NCI-H128 (cell line): ENCODE results near the gene UCHL5.
"Not testable (repeated sequence)": the region's sequence is repeated elsewhere in the genome, so short reads cannot be mapped to it uniquely, and the experiment has no call there.

ENCODE experiments used
- DNase-seq: peaks from one replicate; lab custom pipeline; 2025; ENCODE audit not compliant: unreplicated experiment; lab: John Stamatoyannopoulos, UW

Gene UCHL5

DNA sequence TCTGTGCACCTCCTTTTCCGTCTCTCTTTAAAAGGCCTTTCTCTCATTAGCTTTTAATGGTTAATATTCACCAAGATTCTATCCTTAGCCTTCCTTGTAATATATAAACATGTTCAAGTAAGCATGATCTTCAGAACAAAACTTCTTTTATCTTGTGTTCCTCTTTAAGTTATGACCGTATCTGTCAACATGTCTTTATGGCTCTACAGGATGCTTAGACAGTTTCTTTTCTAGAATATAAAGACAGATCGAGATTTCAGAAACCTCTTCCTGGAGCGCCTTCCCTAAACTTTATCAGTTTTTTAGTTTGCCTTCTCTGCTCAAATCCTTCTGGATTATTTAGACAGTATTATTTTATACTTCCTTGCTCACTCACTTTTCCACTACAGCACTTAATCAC lies 7.4 kb upstream of the UCHL5 start:
- DNase-seq = no peak

DNA sequence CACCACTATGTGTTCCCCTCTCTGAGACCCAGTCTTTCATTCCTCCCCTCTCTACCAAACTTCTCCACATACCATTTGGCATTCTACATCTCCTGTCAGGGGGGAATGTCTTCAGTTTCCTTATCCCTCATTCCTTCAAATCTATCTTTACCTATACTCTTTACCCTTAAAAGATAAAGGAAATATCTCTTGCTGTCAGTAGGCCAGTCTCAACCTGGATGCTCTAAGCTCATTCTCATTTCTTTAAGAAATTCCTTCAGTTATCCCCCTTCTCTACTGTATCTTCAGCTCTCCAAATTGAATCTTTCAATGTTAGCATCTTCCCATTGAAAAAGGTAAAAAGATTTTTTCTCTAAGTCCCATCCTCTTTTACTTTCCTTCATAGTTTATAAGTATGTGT lies 6.8 kb upstream of the UCHL5 start:
- no peak for DNase-seq

DNA sequence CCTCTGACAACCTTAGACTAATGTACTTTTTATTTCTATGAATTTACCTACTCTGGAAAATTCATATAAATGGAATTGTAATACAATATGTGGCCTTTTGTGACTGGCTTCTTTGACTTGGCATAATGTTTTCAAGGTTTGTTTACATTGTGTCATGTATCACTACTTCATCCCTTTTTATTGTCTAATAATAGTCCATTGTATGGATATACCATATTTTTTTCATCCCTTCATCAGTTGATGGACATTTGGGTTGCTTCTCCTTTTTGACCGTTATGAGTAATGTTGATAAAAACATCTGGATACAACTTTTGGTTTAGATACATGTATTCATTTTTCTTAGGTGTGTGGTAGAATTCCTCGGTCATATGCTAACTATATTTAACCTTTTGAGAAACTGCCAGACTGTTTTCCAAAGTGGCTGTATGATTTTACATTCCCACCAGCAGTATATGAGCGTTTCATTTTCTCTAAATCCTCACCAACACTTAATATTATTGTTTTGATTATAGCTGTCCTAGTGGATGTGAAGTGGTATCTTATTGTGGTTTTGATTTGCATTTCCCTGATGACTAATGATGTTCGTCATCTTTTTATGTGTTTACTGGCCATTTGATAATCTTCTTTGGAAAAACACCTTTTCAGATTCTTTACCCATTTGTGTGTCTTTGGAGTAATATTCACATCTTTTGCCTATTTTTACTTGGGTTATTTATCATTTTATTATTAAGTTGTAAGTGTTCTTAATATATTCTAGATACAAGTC lies 3.7 kb upstream of the UCHL5 start:
- DNase-seq = no peak

DNA sequence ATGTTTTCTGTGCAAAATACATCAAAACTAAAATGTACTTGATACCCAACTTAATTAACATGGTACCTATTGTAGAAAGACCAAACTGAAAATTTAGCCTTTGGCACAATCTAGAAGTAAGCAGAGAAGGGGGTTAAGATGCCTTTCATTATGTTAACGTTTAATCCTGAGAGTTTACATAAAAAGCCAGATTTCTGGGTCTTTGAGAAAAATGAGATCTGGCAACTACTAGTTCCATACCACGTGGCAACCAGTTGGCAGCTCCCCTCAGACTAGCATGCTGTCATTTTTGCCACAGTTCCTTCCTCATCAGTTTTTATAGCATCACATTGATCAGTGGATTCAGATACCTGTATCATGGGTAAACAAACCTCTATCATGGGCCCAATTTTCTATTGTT lies 1.8 kb upstream of the UCHL5 start:
- DNase-seq = no peak

DNA sequence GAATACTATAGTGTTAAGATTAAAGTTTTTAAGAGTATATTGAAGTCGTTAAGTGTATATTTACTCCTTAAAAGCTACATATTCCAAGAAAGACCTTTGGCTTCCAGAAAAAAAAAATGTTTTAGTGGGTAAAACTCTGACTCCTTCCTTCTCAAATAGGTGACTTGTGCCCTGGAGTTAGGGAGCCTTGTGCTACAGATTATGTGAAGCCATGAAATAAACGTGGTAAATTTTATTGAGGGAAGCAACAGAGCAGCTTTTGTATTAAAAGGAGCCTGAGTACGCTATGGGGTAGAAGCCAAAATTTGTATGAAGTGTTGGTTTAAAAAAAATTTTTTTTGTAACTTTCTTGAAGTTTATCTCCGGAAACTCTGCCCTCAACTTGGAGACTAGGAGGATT lies 1.2 kb upstream of the UCHL5 start:
- DNase-seq = no peak

- no peak for DNase-seq
Observed at GRCh38 chr1:193060115-193060403, 899 bp upstream of the UCHL5 start.

- peak; percentile 60 for DNase-seq
Observed at GRCh38 chr1:193058529-193059281, 455 bp downstream of the UCHL5 start.

DNA sequence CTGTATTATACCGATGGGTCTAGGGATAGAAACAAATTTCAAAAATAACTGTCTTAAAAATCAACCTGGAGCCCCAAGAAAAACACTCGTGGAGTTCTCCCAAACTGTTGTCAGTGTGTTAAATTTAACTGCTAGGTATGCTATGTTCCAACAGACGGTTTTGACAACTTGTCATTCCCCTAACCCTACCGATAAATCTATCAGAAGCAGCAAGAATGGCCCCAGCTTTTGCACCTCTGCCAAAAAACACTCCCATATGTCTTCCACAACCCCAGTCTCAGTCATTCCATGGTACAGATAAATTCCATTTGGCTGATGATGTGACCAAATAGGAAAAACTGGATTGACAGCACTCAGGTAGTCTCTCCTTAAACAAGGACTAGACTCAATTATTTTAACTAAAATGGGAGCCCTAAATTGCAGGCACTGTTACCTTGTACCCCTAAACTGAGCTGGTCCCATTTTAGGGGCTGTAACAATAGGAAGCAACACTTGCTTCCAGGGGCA lies 4.9 kb downstream of the UCHL5 start:
- no peak for DNase-seq

- not testable (repeated sequence) for DNase-seq
Observed at GRCh38 chr1:193048913-193049312, 10.2 kb downstream of the UCHL5 start.

DNA sequence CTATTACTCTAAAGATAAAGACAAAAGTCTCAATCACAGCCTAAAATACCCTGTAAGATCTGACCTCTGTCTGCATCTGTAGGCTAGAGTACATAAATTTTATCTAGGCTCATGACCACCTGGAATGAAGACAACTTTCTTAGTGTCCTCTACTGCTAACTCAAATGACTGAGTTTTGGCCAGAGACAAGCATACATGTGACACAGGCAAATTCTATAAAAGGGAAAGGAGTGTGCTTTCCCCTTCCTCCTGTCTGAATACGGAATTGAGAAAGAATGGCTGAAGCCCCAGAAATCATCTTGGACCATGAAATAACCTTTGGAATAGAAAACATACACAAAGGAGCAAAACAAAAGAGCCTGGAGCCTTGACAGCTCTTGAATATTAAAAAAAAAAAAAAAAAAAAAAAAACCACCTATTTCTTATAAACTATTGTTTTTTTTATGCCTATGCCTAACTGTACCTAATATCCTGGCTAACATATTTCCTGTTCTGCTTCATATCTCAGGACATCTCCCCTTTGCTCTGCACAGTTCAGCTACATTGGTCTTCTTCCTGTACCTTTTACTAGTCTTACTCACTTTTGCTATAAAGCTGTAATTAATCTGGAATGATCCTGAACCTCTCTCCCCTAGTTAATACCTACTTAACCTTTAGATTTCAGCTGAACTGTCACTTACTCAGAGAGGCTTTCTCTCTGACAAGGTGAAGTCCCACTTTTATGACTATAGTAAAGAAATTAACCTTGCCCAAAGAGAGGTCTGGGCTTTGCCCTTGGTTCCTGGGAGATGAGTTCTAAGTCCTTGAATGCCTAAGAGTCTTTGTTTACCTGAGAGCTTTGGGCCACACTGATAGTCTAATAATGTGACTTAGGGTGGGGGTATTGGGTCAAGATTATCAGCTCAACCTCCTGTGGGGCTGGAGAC lies 16.1 kb downstream of the UCHL5 start:
- DNase-seq = no peak

GRCh38 chr1:193040011-193040410 lies 19.1 kb downstream of the UCHL5 start:
- no peak for DNase-seq

GRCh38 chr1:193036337-193037047 lies 22.7 kb downstream of the UCHL5 start:
- DNase-seq = no peak

DNA sequence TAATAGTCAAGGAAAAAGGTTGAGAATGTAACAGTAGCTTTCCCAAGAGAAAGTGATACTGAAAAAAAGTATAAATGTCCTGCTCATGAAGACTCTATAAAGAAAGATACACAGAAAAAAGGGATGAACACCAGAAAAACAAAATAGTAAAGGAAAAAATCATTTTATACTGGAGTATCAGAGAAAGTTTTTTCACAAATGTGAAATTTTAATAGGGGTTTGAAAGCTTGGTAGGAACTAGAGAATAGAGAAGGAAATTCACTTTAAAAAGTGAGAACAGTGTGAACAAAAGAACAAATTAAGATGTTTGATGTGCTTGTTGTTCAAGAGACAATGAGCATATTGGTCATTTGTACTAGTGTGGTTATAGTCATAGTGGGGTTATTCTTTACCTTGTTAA lies 25.6 kb downstream of the UCHL5 start:
- DNase-seq = no peak

DNA sequence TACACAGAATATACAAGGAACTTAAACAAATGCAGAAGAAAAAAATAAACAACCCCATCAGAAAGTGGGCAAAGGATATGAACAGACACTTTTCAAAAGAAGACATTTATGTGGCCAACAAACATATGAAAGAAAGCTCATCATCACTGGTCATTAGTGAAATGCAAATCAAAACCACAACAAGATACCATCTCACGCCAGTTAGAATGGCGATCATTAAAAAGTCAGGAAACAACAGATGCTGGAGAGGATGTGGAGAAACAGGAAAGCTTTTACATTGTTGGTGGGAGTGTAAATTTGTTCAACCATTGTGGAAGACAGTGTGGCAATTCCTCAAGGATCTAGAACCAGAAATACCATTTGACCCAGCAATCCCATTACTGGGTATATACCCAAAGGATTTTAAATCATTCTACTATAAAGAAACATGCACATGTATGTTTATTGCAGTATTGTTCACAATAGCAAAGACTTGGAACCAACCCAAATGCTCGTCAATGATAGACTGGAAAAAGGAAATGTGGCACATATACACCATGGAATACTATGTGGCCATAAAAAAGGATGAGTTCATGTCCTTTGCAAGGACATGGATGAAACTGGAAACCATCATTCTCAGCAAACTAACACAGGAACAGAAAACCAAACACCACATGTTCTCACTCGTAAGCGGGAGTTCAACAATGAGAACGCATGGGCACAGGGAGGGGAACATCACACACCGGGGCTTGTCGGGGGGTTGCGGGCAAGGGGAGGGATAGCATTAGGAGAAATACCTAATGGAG lies 26.3 kb downstream of the UCHL5 start:
- not testable (repeated sequence) for DNase-seq

DNA sequence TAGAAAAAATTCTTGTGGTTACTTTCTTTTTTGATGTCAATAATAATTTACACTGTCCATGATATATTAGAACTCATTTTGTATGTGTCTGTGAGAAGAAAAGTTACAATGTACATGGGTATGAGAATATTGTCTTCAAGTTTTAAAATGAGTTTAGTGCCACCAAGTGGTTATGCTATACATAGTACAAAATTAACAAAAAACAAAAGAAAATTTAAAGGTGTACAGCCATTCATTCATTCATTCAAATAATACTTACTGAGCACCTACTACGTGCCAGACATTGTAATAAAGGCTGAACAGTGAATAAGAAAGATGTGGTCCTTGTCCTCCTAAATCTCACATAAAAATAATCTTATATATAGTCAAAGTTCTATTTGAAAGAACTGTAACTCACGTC lies 27.7 kb downstream of the UCHL5 start:
- no peak for DNase-seq

- no peak for DNase-seq
Observed at GRCh38 chr1:193030280-193030679, 28.9 kb downstream of the UCHL5 start.

- no peak for DNase-seq
Observed at GRCh38 chr1:193025218-193025617, 33.9 kb downstream of the UCHL5 start.

DNA sequence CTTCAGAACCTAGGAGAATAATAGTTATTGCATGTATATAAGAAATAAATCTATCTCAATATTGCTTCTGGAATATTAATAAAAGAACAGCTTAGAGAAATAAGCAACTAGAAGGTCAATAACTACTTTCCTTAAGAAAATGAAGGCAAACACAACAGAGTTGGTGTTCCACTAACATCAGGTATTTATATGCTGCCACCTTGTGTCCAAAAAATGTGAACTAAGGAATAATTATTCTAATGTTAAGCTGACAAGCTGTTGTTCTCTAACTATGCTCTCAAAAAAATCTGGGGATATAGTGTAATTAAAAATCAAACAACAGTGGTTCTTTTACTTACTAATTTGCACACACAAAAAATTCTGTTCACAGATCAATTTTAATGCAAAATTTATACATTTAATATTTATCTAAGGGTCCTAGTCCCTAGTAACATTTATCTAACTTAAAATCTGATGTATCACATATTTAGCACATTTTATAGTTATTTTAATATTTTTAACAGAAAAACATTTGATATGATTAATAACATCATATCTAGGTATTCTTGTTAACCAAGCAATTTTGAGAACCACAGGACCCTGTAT lies 39.6 kb downstream of the UCHL5 start:
- no peak for DNase-seq

GRCh38 chr1:193016788-193017187 lies 42.4 kb downstream of the UCHL5 start:
- no peak for DNase-seq

GRCh38 chr1:193014400-193014799 lies 44.8 kb downstream of the UCHL5 start:
- no peak for DNase-seq
